HT1080 (cell line): ENCODE measurements around the gene RIPOR3. TPM values are rescaled to one million over a fixed set of nuclear protein-coding genes. Genes with fewer than 3 reads are reported as not detected.
"Not testable (repeated sequence)": the region's sequence is repeated elsewhere in the genome, so short reads cannot be mapped to it uniquely, and the experiment has no call there.

Source experiments
- DNase-seq: peaks from one replicate; pipeline ENCODE4 v3.0.0-alpha.2; 2015; ENCODE audit warnings: low read depth
- total RNA-seq: library from RNA; depleted of rRNA; stranded (reverse); fragments of >200 nt; shearing (Covaris generic); gene quantifications from 2 replicates; pipeline ENCODE4 v1.2.3, GENCODE V29; 2014

Gene RIPOR3
- total RNA-seq, 1 experiment from 2014 or later, result not detected

DNA sequence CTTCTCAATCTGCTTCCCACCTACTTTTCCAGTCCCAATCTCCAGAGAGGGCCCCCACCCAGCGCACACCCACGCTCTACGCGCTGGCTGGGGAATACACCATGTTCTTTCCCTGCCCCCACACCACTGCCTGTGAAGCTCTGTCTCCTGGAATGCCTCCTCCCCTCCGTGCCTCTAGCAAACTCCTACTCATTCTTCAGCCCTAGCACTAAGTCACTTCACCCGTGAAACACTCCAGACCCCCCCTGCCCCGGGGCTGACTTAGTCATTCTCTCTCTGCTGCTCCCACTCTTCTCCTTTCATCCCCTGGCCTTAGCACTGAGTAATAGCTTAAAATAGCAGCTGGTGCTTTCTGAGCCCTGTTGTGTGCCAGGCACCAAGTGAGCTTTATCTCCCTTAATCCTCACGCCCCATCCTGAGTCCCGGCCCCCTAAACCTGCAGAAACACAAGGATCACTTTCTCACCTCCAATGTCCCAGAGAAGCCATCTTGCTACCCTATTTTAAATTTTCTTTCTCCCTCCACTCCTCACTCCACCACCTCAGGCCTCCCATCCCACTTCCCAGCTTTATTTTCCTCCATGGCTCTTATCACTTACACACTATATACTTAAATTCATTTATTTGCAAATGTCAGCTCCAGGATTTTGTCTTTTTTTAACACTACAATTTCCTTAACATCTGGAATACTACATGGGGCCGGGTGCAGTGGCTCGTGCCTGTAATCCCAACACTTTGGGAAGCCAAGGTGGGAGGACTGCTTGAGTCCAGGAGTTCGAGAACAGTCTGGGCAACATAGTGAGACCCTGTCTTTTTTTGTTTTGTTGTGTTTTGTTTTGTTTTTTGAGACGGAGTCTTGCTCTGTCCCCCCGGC is 33.7 kb upstream of the RIPOR3 start:
- peak; percentile 94 for DNase-seq

DNA sequence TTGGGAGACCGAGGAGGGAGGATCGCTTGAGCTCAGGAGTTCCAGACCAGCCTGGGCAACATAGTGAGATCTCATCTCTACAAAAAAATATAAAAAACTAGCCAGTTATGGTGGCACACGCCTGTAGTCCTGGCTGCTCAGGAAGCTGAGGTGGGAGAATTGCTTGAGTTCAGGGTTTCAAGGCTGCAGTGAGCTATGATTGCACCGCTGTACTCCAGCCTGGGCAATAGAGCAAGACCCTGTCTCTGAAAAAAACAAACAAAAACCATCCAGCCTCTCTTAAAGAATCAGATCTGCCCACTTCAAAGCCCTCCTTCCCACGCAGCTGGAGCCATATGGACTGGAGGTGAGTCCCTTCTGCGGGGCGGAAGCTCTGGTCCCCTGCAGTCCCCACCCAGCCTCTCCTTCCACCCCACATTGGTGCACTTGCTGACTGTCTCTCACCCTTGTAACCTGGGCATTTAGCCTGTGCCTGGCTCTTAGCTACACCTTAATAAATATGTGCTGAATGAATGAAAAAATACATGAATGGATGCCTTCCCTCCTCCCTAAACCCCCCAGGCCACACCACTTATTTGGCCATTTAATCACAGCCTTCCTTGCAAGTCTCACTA is 32.9 kb upstream of the RIPOR3 start:
- no peak for DNase-seq

DNA sequence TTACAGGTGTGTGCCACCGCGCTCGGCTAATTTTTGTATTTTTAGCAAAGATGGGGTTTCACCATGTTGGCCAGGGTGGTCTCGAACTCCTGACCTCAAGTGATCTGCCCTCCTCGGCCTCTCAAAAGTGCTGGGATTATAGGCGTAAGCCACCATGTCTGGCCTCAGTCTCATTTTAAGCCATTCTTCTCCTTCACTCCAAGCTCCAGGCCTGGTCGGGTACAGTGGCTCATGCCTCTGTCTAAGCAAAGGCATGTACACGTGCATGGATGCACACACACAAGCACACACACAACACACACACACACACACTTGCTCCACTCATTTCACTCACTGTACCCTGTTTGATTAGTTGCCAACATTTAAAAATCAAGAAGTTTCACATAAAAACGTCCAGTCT is 32.3 kb upstream of the RIPOR3 start:
- DNase-seq, result no peak

DNA sequence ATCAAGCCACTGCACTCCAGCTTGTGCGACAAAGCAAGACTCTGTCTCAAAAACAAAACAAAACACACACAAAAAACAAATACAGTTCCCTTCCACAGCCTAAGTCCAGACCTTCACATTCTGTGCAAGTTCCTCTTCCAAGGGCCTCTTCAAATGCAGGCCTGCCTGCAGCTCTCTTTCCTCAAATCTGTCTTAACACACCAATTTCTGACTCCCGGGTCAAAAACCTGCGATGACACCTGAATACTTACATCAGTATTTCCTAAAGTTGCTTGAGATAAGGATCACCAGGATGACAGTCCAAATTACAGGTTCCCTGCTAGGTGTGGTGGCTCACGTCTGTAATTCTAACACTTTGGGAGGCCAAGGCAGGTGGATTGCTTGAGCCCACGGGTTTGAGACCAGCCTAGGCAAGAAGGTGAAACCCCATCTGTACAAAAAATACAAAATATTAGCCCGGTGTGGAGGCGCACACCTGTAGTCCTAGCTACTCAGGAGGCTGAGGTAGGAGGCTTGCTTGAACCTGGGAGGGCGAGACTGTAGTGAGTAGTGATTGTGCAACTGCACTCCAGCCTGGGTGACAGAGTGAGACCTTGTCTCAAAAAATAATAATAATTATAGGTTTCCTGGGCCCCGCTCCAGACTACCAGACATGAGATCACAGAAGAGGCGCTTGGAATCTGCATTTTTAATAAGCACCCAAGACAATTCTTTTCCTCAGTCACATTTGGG is 31.2 kb upstream of the RIPOR3 start:
- no peak for DNase-seq

DNA sequence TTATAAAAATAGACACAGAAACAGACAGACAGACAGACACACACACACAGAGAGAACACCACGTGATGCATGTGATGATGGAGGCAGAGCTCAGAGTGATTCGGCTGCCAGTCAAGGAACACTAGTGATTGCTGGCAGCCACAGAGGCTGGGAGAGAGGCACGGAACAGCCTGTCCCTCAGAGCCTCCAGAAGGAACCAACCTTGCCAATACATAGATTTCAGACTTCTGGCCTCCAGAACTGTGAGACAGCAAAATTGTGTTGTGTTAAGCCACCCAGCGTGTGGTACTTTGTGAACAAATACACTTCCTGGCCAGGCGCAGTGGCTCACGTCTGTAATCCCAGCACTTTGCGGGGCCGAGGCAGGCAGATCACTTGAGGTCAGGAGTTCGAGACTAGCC is 30.5 kb upstream of the RIPOR3 start:
- DNase-seq, result no peak

DNA sequence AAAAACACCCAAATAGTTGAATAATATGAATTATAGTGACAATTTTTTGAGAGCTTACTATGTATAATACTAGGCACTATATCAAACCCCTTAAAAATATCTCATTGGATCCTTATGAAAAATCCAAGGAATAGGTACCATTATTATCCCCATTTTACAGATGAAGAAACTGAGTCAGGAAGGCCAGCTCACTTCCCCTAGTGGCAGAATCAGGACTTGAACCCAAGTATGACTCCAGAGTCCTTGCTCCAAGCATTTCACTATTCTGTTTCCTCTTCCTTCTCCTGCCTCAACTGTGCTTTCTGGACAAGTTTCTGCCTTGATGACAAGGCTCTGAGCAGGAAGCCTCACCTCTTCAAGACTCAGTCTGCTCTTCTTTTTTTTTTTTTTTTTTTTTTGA is 29.2 kb upstream of the RIPOR3 start:
- DNase-seq, result no peak

DNA sequence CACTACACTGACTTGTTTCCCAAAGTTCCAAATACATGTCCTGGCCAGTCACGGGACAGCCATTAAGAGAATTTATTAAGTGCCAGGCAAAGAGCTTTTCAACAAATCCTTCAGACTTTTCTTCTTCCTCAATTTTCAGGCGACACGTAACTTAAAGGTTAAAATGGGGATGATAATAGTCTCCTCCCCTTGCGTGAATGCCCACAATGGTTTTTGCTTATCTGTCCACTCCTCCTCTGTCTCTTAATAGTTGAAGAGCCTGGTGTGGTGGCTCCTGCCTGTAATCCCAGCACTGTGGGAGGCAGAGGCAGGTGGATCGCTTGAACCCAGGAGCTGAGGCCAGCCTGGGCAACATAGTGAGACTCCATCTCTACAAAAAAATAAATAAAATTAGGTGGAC is 28.7 kb upstream of the RIPOR3 start:
- no peak for DNase-seq

DNA sequence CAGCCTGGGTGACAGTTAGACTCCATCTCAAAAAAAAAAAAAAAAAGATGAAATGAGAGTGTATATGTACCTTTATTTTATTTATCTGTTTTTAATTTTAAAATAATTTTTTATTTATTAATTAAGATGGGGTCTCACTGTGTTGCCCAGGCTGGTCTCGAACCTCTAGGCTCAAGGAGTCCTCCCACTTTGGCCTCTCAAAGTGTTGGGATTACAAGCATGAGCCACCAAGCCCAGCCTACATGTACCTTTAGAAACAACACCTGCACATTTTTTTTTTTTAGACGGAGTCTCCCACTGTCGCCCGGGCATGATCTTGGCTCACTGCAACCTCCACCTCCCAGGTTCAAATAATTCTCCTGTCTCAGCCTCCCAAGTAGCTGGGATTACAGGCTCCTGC is 28.0 kb upstream of the RIPOR3 start:
- DNase-seq, result no peak

DNA sequence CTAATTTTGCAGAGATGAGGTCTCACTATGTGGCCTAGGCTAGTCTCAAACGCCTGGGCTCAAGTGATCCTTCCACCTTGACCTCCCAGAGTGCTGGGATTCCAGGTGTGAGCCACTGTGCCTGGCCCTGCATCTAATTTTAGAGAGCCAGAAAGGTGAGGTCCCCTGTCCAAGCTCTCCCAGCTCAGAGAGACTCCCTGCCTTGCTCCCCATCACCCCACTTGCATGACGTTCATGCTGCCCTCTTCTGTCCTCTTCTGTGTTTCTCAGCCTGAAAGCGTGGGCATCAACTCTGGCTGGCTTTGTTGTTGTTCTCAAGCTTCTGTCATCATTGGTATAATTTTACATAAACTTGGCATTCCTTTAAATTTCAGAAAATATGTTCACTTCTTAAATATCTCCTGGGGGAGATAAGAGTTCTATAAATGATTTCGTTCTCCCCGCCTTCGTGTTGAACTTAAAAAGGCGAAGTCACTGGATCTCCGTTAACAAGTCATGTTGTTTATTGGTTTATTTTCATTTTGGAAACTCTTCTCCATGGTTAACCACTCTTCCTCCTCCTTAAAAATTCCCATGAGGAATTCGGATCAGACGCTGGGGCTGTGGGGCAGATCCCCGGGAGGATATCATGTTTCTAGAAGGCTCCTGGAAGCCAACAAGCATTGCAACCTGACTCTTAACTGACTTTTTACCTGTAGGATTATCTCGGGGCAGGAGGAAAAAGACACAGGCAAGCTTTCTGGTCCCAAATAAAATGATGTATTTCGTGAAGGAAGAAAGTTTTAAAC is 26.8 kb upstream of the RIPOR3 start:
- no peak for DNase-seq

DNA sequence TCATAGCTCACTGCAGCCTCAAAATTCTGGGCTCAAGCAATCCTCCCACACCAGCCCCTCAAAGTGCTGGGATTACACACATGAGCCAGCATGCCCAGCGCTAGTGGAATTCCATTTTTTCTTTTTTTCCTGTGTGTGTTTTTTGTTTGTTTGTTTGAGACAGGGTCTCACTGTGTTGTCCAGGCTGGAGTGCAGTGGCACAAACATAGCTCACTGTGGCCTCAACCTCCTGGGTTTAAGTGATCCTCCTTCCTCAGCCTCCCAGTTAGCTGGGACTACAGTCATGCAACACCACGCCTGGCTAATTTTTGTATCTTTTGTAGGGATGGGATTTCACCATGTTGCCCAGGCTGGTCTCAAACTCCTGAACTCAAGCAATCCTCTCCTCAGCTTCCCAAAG is 26.0 kb upstream of the RIPOR3 start:
- no peak for DNase-seq

DNA sequence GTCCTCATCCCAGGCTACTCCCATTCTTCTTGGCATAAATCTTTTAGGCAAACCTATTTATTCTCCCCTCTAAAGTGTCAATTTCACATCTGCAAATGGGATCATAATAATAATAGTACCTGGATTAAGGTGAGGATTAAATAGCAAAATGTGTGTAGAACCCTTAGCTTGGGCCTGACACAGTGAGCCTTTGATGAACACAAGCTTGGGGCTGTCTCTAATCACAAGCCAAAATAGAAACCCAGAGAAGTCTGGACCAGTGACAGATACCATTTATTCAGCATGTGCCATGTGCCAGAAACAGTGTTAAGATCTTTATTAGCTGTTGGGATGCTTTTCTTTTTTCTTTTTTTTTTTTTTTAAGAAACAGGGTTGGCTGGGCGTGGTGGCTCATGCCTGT is 25.2 kb upstream of the RIPOR3 start:
- no peak for DNase-seq

DNA sequence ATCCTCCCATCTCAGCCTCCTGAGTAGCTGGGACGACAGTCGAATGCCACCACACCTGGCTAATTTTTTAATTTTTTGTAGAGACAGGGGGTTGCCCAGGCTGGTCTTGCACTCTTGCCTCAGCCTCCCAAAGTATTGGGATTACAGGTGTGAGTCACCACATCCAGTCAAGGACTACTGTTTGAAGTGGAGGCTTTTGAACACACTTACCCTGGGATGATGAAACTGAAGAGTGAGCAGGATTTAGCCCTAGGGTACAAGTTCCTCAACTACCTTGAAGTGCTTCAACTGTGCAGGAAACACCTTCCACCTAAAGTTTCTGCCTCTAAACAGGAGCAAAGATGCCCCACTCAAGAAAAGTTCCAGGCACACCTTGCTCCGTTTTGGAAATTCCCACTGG is 24.4 kb upstream of the RIPOR3 start:
- no peak for DNase-seq

DNA sequence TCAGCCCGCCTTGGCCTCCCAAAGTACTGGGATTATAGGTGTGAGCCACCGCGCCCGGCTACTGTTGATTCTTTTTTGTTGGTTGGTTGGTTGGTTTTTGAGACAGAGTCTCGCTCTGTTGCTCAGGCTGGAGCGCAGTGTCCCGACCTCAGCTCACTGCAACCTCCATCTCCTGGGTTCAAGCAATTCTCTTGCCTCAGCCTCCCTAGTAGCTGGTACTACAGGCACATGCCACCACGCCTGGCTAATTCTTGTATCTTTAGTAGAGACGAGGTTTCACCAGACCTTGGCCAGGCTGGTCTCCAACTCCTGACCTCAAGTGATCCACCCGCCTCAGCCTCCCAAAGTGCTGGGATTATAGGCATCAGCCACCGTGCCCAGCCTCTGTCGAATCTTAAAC is 23.1 kb upstream of the RIPOR3 start:
- not testable (repeated sequence) for DNase-seq

DNA sequence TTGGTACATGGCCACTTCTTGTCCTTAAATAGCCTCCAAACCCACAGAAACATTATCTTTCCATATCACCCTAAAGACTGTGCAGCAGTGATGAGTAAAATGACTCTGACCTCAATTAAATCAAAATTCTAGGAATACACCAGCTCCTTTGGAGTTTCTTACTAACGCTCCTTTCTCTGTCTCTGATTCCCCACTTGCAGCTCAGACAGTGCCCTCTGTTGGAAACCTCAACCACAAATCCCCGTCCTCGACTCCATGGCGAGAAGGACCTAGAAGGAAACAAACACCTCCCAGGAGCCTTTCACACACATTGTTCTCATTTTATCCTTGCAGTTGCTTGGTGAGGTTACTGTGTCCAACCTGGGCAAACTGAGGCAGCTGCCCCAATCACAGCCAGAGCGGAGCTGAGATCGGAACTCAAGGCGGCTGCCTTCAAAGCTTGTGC is 22.3 kb upstream of the RIPOR3 start:
- DNase-seq, result peak; percentile 32

DNA sequence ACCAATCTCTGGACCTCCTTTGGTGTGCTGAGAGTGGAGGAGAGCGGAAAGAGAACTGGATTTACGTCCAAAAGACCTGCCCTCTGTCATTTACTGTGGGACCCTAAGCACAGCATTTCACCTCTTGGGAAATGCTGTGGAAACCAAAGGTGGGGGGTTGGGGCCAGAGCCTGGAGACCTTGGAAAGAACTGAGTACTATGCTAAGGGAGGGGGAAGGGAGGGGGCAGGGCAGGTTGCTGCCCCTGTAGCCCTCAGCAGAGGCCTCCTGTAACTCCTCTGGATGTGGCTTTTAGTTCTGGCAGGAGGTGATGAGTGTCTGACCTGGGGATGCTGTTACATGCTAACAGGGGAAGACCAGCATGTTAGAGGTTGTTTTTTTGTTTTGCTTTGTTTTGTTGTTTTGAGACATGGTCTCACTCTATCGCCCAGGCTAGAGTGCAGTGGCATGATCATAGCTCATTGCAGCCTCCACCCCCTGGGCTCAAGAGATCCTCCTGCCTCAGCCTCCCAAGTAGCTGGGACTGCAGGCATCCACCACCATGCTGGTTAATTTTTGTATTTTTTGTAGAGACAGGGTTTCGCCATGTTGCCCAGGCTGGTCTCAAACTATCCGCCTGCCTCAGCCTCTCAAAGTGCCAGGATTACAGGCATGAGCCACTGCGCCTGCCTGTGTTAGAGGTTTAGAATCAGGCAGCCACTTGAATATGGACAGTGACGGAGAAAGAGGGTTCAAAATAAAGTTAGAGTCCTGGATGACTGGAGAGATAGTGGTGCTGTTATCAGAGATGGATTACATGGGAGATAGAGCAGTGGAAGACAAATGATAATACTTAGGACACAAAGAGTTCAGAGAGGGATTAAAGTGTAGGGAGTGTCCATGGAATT is 21.7 kb upstream of the RIPOR3 start:
- no peak for DNase-seq

DNA sequence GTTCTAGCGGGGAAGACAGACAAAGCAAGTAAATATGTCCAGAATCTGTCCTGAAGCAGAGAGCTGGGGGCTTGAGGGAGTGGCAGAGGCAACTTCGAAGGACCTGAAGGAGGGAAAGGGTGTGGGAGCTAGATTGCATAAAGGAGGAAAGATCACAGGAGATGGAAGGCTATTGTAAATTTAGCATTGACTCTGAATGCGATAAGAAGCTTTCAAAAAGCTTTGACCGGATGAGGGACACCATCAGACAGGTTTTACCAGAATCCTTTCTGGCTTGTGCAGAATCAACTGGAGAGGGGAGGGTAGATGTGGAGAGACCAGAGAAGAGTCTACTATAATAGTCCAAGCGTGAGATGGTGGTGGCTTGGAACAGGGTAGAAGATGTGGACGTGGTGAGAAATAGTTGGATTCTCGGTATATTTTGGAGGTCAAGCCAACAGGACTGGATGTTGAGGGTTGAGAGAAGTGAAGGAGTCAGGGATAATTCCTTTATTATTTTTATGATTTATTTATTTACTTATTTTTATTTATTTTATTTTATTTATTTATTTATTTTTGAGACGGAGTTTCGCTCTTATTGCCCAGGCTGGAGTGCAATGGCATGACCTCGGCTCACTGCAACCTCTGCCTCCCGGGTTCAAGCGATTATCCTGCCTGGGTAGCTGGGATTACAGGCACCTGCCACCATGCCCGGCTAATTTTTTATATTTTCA is 19.9 kb upstream of the RIPOR3 start:
- DNase-seq, result no peak

DNA sequence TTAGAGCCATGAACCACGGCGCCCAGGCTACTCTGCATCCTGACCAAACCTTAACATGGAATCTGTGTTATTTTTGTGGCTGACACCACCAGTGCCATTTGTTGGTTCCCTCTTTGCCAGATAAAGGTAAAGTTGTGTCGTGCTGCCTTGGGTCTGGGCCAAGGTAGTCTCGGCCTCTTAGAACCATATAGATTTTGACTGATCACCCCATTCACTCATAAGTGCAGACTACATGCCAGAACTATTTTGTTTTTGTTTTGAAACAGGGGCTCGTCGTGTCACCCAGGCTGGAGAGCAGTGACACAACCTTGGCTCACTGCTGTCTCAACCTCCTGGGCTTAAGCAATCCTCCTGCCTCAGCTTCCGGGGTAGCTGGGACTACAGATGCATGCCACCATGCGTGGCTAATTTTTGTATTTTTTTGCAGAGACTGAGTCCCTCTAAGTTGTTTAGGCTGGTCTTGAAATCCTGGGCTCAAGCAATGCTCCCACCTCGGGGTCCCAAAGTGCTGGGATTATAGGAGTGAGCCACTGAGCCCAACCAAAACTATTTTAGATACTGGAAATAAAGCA is 19.2 kb upstream of the RIPOR3 start:
- DNase-seq, result peak; percentile 31

DNA sequence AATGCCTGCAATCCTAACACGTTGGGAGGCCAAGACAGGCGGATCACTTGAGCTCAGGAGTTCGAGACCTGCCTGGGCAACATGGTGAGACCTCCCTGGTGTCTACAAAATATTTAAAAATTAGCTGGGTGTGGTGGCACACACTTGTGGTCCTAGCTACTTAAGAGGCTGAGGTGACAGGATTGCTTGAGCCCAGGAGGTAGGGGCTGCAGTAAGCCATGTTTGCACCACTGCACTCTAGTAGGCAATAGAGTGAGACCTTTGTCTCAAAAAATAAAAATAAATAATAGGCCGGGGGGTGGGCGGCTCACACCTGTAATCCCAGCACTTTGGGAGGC is 18.3 kb upstream of the RIPOR3 start:
- DNase-seq, result no peak

DNA sequence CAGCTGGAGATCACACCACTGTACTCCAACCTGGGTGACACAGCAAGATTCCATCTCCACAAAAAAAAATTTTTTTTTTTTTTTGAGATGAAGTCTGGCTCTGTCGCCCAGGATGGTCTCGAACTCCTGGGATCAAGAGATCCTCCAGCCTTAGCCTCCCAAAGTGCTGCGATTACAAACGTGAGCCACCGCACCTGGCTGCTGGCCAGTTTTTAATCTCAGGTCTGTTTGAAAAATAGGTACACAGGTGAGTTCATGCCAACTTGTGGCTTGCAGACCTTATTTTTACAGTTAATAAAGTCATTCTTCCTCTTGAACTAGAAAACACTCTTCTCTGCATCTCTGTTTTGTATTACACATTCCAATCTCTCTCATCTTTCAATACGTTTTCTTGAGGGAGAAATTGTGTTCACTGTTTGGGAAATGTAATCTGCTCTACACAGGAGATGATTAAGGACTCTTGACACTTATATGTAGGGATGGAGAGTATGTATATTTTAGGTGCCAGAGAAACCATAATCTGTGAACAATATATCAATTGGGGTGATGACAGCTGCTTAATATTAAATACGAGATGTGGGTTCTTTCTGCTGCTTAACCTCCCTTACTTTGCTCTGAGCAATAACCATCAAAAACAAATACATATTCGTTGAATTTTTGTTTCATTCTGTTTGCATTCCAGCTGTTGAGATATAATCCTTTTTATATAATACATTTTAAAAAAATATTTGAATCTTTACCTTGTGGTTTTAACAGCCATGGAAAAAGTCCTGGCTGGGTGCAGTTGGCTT is 17.7 kb upstream of the RIPOR3 start:
- DNase-seq, result no peak
